Caco-2 (cell line): ENCODE data around the gene EFNA1. TPM values are rescaled to one million over a fixed set of nuclear protein-coding genes. Genes with fewer than 3 reads are reported as not detected.

Experiments used
- BruUV-seq: library from RNA; stranded (reverse); fragments of 400-500 nt; replicated peaks from 2 replicates; lab custom pipeline; 2021; lab: Mats Ljungman, UMichigan
- CTCF ChIA-PET: fragments of 300-600 bp; sonication (Branson Sonifier 250); formaldehyde crosslinking; loops from one replicate; lab custom pipeline; 2022; ENCODE audit warnings: antibody characterized with exemption; lab: Charles Lee
- POLR2A ChIA-PET: fragments of 300-600 bp; sonication (Branson Sonifier 250); formaldehyde crosslinking; loops from one replicate; lab custom pipeline; 2022; ENCODE audit warnings: antibody characterized with exemption; lab: Charles Lee
- DNase-seq, 2 experiments: peaks; one replicate each; pipeline versions ENCODE4 v3.0.0 to v3.0.0-alpha.2; 2020 to 2022
- H3K27me3 ChIP-seq: replicated peaks from 2 replicates; pipeline ENCODE4 v1.6.0; 2011; ENCODE audit warnings: low read length; ENCODE audit not compliant: control insufficient read depth, insufficient read depth
- H3K36me3 ChIP-seq: 2 replicates; pipeline ENCODE4 v1.5.1; 2011; ENCODE audit warnings: low read length; ENCODE audit not compliant: control insufficient read depth, insufficient read depth
- H3K4me1 ChIP-seq: fragments of 250-450 bp; sonication (Bioruptor Pico); 2 replicates; pipeline ENCODE4 v1.5.1; 2020; ENCODE audit warnings: mild to moderate bottlenecking
- H3K4me3 ChIP-seq: 2 replicates; pipeline ENCODE4 v1.5.1; 2011; ENCODE audit warnings: low read depth, mild to moderate bottlenecking, control low read depth, low read length
- H3K9me3 ChIP-seq: fragments of 250-450 bp; sonication (Bioruptor Pico); 2 replicates; pipeline ENCODE4 v1.5.1; 2020; ENCODE audit warnings: mild to moderate bottlenecking, moderate library complexity
- H3K27ac Mint-ChIP-seq: one replicate; pipeline ENCODE4 v1.8.0; 2022; ENCODE audit warnings: mixed read lengths; ENCODE audit not compliant: unreplicated experiment
- H3K27me3 Mint-ChIP-seq: one replicate; pipeline ENCODE4 v1.8.0; 2022; ENCODE audit warnings: mixed read lengths; ENCODE audit not compliant: insufficient read depth, unreplicated experiment
- H3K36me3 Mint-ChIP-seq: one replicate; pipeline ENCODE4 v1.8.0; 2022; ENCODE audit warnings: mild to moderate bottlenecking, mixed read lengths; ENCODE audit not compliant: insufficient read depth, unreplicated experiment
- H3K4me1 Mint-ChIP-seq: one replicate; pipeline ENCODE4 v1.8.0; 2022; ENCODE audit warnings: low read depth, mixed read lengths; ENCODE audit not compliant: unreplicated experiment
- H3K4me3 Mint-ChIP-seq: one replicate; pipeline ENCODE4 v1.8.0; 2022; ENCODE audit warnings: mild to moderate bottlenecking, moderate library complexity, mixed read lengths; ENCODE audit not compliant: unreplicated experiment
- H3K9me3 Mint-ChIP-seq: one replicate; pipeline ENCODE4 v1.8.0; 2022; ENCODE audit warnings: mixed read lengths; ENCODE audit not compliant: unreplicated experiment
- CTCF ChIP-seq, 2 experiments: fragments of 200-600 bp in 1 of 2; IDR thresholded peaks; 1 replicate in 1 of 2; 2 replicates in 1 of 2; pipeline versions ENCODE4 v1.5.1 to v1.8.0; 2011 to 2022; ENCODE audit warnings: antibody characterized with exemption in 1 of 2, control low read depth in 1 of 2, inconsistent platforms in 1 of 2, low read depth in 1 of 2, low read length in 1 of 2, mild to moderate bottlenecking in 1 of 2, moderate library complexity in 1 of 2; ENCODE audit not compliant: insufficient read depth in 1 of 2, severe bottlenecking in 1 of 2, unreplicated experiment in 1 of 2
- intact Hi-C: fragments of 100-400 bp; cut with micrococcal nuclease; formaldehyde crosslinking; loops from one replicate; pipeline ENCODE4 v1.10.0; 2022; ENCODE audit not compliant: unreplicated experiment
- total RNA-seq: library from RNA; stranded (reverse); gene quantifications from 2 replicates; pipeline ENCODE4 v1.2.3, GENCODE V29; 2022

EFNA1 gene
- total RNA-seq, 1 experiment from 2014 or later: 47.9 TPM

- H3K36me3 Mint-ChIP-seq: peaks cover 14% of the 10 kb centered on the region
- no peak overlapping the region for H3K27ac Mint-ChIP-seq
- peaks cover 16% of the 10 kb centered on the region; the same call in 1 of the 2 replicates for H3K4me1 ChIP-seq
- peaks cover 19% of the 10 kb centered on the region for H3K4me1 Mint-ChIP-seq
- H3K27me3 ChIP-seq: no peaks in the 10 kb centered on the region
- ChIA-PET CTCF (interaction anchor here (0.6 to 2.6 kb wide), 4 partner anchors 17 to 149 kb away, joined by 3 to 20 read pairs (median 6); no protein-coding TSS in a partner anchor), POLR2A (interaction anchor here (0.6 kb wide), 1 partner anchor 173 kb away, joined by 5 read pairs; the partner anchor contains the start of gene ZBTB7B)
- intact Hi-C loops: no loop called here
- no peak overlapping the region for H3K4me3 ChIP-seq
- no peaks in the 10 kb centered on the region for H3K9me3 Mint-ChIP-seq
- BruUV-seq: no TSS peak
- H3K9me3 ChIP-seq: no peaks in the 10 kb centered on the region
- TF ChIP-seq CTCF (IDR thresholded peaks at IDR 0.05; ENCODE audit: insufficient read depth in 1 of 2, low read depth in 1 of 2, low read length in 1 of 2, severe bottlenecking in 1 of 2, unreplicated experiment in 1 of 2): no peak
- H3K4me3 Mint-ChIP-seq: no peak overlapping the region
- H3K36me3 ChIP-seq: no peaks in the 10 kb centered on the region
- no peak for DNase-seq
- H3K27me3 Mint-ChIP-seq: no peaks in the 10 kb centered on the region
Observed at GRCh38 chr1:155175281-155175926, 47.7 kb downstream of the EFNA1 start.

- no peaks in the 10 kb centered on the region for H3K27me3 ChIP-seq
- peaks cover 16% of the 10 kb centered on the region; the same call in 1 of the 2 replicates for H3K4me1 ChIP-seq
- intact Hi-C loops: loop anchor here (1.0 to 2.0 kb wide), 2 partner anchors 17 to 50 kb away; no protein-coding TSS in a partner anchor
- no peaks in the 10 kb centered on the region for H3K36me3 ChIP-seq
- TF ChIP-seq CTCF (IDR thresholded peaks at IDR 0.05; ENCODE audit: insufficient read depth in 1 of 2, low read depth in 1 of 2, low read length in 1 of 2, severe bottlenecking in 1 of 2, unreplicated experiment in 1 of 2): no peak
- H3K36me3 Mint-ChIP-seq: peaks cover 14% of the 10 kb centered on the region
- ChIA-PET CTCF (interaction anchor here (0.6 to 2.6 kb wide), 4 partner anchors 16 to 148 kb away, joined by 3 to 20 read pairs (median 6); no protein-coding TSS in a partner anchor), POLR2A (no interaction called here)
- H3K4me1 Mint-ChIP-seq: peaks cover 19% of the 10 kb centered on the region
- no peaks in the 10 kb centered on the region for H3K9me3 ChIP-seq
- no peak overlapping the region for H3K4me3 ChIP-seq
- no peak for DNase-seq
- no peaks in the 10 kb centered on the region for H3K9me3 Mint-ChIP-seq
- H3K27ac Mint-ChIP-seq: no peak overlapping the region
- H3K27me3 Mint-ChIP-seq: no peaks in the 10 kb centered on the region
- no TSS peak for BruUV-seq
- H3K4me3 Mint-ChIP-seq: no peak overlapping the region
Observed at GRCh38 chr1:155175927-155176371, 48.3 kb downstream of the EFNA1 start.

- Histone ChIP-seq H3K4me3 (no peak overlapping the region), H3K9me3 (no peaks in the 10 kb centered on the region), H3K27me3 (no peaks in the 10 kb centered on the region), H3K36me3 (no peaks in the 10 kb centered on the region), H3K4me1 (peaks cover 16% of the 10 kb centered on the region; the same call in 1 of the 2 replicates)
- DNase-seq: peak; percentile 76 to 84
- peak; percentile 79 to 92 for TF ChIP-seq CTCF (IDR thresholded peaks at IDR 0.05; ENCODE audit: insufficient read depth in 1 of 2, low read depth in 1 of 2, low read length in 1 of 2, severe bottlenecking in 1 of 2, unreplicated experiment in 1 of 2)
- intact Hi-C loops: loop anchor here (1.0 to 2.0 kb wide), 2 partner anchors 16 to 50 kb away; no protein-coding TSS in a partner anchor
- ChIA-PET POLR2A (no interaction called here), CTCF (interaction anchor here (0.6 to 2.7 kb wide), 5 partner anchors 9 to 50 kb away, joined by 3 to 24 read pairs (median 5); no protein-coding TSS in a partner anchor)
- Mint-ChIP-seq H3K4me1 (peaks cover 19% of the 10 kb centered on the region), H3K9me3 (no peaks in the 10 kb centered on the region), H3K27me3 (no peaks in the 10 kb centered on the region), H3K27ac (no peak overlapping the region), H3K36me3 (peaks cover 14% of the 10 kb centered on the region), H3K4me3 (no peak overlapping the region)
- no TSS peak for BruUV-seq
Observed at GRCh38 chr1:155176544-155177071, 48.9 kb downstream of the EFNA1 start.
